Mucosa of stomach (tissue), 1 donor: ENCODE results near the gene BSPH1.

Experiments
- H3K27me3 ChIP-seq: one replicate; pipeline ENCODE4 v1.7.0; 2013; ENCODE audit warnings: mild to moderate bottlenecking, low read length; ENCODE audit not compliant: control insufficient read depth, insufficient read depth
- H3K36me3 ChIP-seq: one replicate; pipeline ENCODE4 v1.7.0; 2013; ENCODE audit warnings: low read length; ENCODE audit not compliant: control insufficient read depth, insufficient read depth
- H3K4me1 ChIP-seq: one replicate; pipeline ENCODE4 v1.7.0; 2013; ENCODE audit warnings: mild to moderate bottlenecking, low read length; ENCODE audit not compliant: control insufficient read depth, insufficient read depth
- H3K4me3 ChIP-seq: one replicate; pipeline ENCODE4 v1.7.0; 2013; ENCODE audit warnings: low read length
- H3K9ac ChIP-seq: one replicate; pipeline ENCODE4 v1.7.0; 2013; ENCODE audit warnings: mild to moderate bottlenecking, low read length, moderate library complexity
- H3K9me3 ChIP-seq: one replicate; pipeline ENCODE4 v1.7.0; 2013; ENCODE audit warnings: mild to moderate bottlenecking, low read length, moderate library complexity; ENCODE audit not compliant: control insufficient read depth
- donor health status: Pancreatic carcinoma.

BSPH1 gene

GRCh38 chr19:47992070-47992469, at the start of gene BSPH1:
BSPH1 (minus strand) TSS chr19:47992170; CDS start chr19:47992081, 89 bp downstream.
- no peak within 1 kb of the TSS for H3K4me3 ChIP-seq
- no peaks in the 10 kb centered on the region for H3K36me3 ChIP-seq
- H3K9me3 ChIP-seq, result no peaks in the 10 kb centered on the region
- no peak within 1 kb of the TSS for H3K9ac ChIP-seq
- H3K4me1 ChIP-seq, result no peaks in the 10 kb centered on the region
- no peaks in the 10 kb centered on the region for H3K27me3 ChIP-seq

GRCh38 chr19:48036765-48037164, 44.8 kb upstream of the BSPH1 start:
- no peak overlapping the region for H3K4me3 ChIP-seq
- H3K36me3 ChIP-seq, result no peaks in the 10 kb centered on the region
- H3K9ac ChIP-seq, result no peak overlapping the region
- H3K9me3 ChIP-seq, result no peaks in the 10 kb centered on the region
- no peaks in the 10 kb centered on the region for H3K4me1 ChIP-seq
- no peaks in the 10 kb centered on the region for H3K27me3 ChIP-seq

- no peaks in the 10 kb centered on the region for H3K27me3 ChIP-seq
- no peaks in the 10 kb centered on the region for H3K9me3 ChIP-seq
- H3K36me3 ChIP-seq, result no peaks in the 10 kb centered on the region
- no peak overlapping the region for H3K9ac ChIP-seq
- H3K4me3 ChIP-seq, result no peak overlapping the region
- no peaks in the 10 kb centered on the region for H3K4me1 ChIP-seq
Observed at GRCh38 chr19:48033604-48034003, 41.6 kb upstream of the BSPH1 start.

GRCh38 chr19:48030073-48030472, 38.1 kb upstream of the BSPH1 start:
- Histone ChIP-seq H3K36me3 (no peaks in the 10 kb centered on the region), H3K4me1 (no peaks in the 10 kb centered on the region), H3K27me3 (no peaks in the 10 kb centered on the region), H3K9ac (no peak overlapping the region), H3K9me3 (no peaks in the 10 kb centered on the region), H3K4me3 (no peak overlapping the region)

- Histone ChIP-seq H3K27me3 (no peaks in the 10 kb centered on the region), H3K9ac (no peak overlapping the region), H3K4me3 (no peak overlapping the region), H3K36me3 (no peaks in the 10 kb centered on the region), H3K4me1 (no peaks in the 10 kb centered on the region), H3K9me3 (no peaks in the 10 kb centered on the region)
Observed at GRCh38 chr19:48029431-48029830, 37.5 kb upstream of the BSPH1 start.

- no peak overlapping the region for H3K9ac ChIP-seq
- no peaks in the 10 kb centered on the region for H3K36me3 ChIP-seq
- H3K27me3 ChIP-seq, result no peaks in the 10 kb centered on the region
- no peaks in the 10 kb centered on the region for H3K9me3 ChIP-seq
- no peaks in the 10 kb centered on the region for H3K4me1 ChIP-seq
- H3K4me3 ChIP-seq, result no peak overlapping the region
Observed at GRCh38 chr19:48025480-48025879, 33.5 kb upstream of the BSPH1 start.

GRCh38 chr19:48023518-48023917, 31.5 kb upstream of the BSPH1 start:
- no peak overlapping the region for H3K4me3 ChIP-seq
- H3K27me3 ChIP-seq, result no peaks in the 10 kb centered on the region
- no peak overlapping the region for H3K9ac ChIP-seq
- no peaks in the 10 kb centered on the region for H3K9me3 ChIP-seq
- H3K36me3 ChIP-seq, result no peaks in the 10 kb centered on the region
- no peaks in the 10 kb centered on the region for H3K4me1 ChIP-seq

- H3K27me3 ChIP-seq, result no peaks in the 10 kb centered on the region
- no peak overlapping the region for H3K4me3 ChIP-seq
- H3K36me3 ChIP-seq, result no peaks in the 10 kb centered on the region
- no peaks in the 10 kb centered on the region for H3K9me3 ChIP-seq
- no peaks in the 10 kb centered on the region for H3K4me1 ChIP-seq
- no peak overlapping the region for H3K9ac ChIP-seq
Observed at GRCh38 chr19:48023011-48023410, 31.0 kb upstream of the BSPH1 start.

- Histone ChIP-seq H3K9me3 (no peaks in the 10 kb centered on the region), H3K36me3 (no peaks in the 10 kb centered on the region), H3K27me3 (no peaks in the 10 kb centered on the region), H3K4me1 (no peaks in the 10 kb centered on the region), H3K4me3 (no peak overlapping the region), H3K9ac (no peak overlapping the region)
Observed at GRCh38 chr19:48020686-48021085, 28.7 kb upstream of the BSPH1 start.

- no peaks in the 10 kb centered on the region for H3K9me3 ChIP-seq
- H3K27me3 ChIP-seq, result no peaks in the 10 kb centered on the region
- no peak overlapping the region for H3K9ac ChIP-seq
- no peaks in the 10 kb centered on the region for H3K4me1 ChIP-seq
- no peaks in the 10 kb centered on the region for H3K36me3 ChIP-seq
- H3K4me3 ChIP-seq, result no peak overlapping the region
Observed at GRCh38 chr19:48010932-48011758, 19.2 kb upstream of the BSPH1 start.

GRCh38 chr19:48006762-48007161, 14.8 kb upstream of the BSPH1 start:
- Histone ChIP-seq H3K4me3 (no peak overlapping the region), H3K9me3 (no peaks in the 10 kb centered on the region), H3K9ac (no peak overlapping the region), H3K4me1 (no peaks in the 10 kb centered on the region), H3K27me3 (no peaks in the 10 kb centered on the region), H3K36me3 (no peaks in the 10 kb centered on the region)

GRCh38 chr19:48004236-48004635, 12.3 kb upstream of the BSPH1 start:
- Histone ChIP-seq H3K36me3 (no peaks in the 10 kb centered on the region), H3K27me3 (no peaks in the 10 kb centered on the region), H3K4me3 (no peak overlapping the region), H3K9me3 (no peaks in the 10 kb centered on the region), H3K9ac (no peak overlapping the region), H3K4me1 (no peaks in the 10 kb centered on the region)

GRCh38 chr19:48000846-48001245, 8.9 kb upstream of the BSPH1 start:
- H3K9me3 ChIP-seq, result no peaks in the 10 kb centered on the region
- no peak overlapping the region for H3K9ac ChIP-seq

More at GRCh38 chr19:48000846-48001245, 8.9 kb upstream of the BSPH1 start:
- Histone ChIP-seq H3K36me3 (no peaks in the 10 kb centered on the region), H3K4me1 (no peaks in the 10 kb centered on the region), H3K4me3 (no peak overlapping the region), H3K27me3 (no peaks in the 10 kb centered on the region)
